Measurements from ENCODE around the gene GANC.

The GANC gene

GRCh38 chr15:42344763-42345162 lies 71.8 kb downstream of the GANC start:
- no peak for DNase-seq (ENCODE audit: low read depth)

GRCh38 chr15:42345504-42345903 lies 72.5 kb downstream of the GANC start:
- DNase-seq (ENCODE audit: low read depth) = no peak

GRCh38 chr15:42348083-42348482 lies 75.1 kb downstream of the GANC start:
- no peak for DNase-seq (ENCODE audit: low read depth)

- DNase-seq (ENCODE audit: low read depth) = no peak
These were observed 76.2 kb downstream of the GANC start for GRCh38 chr15:42349186-42349585.

GRCh38 chr15:42352401-42352800 lies 79.4 kb downstream of the GANC start:
- DNase-seq (ENCODE audit: low read depth) = no peak

GRCh38 chr15:42353061-42353460 lies 80.1 kb downstream of the GANC start:
- no peak for DNase-seq (ENCODE audit: low read depth)

- DNase-seq (ENCODE audit: low read depth) = no peak
These were observed 81.8 kb downstream of the GANC start for GRCh38 chr15:42354824-42355223.

GRCh38 chr15:42355291-42355690 lies 82.3 kb downstream of the GANC start:
- no peak for DNase-seq (ENCODE audit: low read depth)

GRCh38 chr15:42356851-42357250 lies 83.8 kb downstream of the GANC start:
- no peak for DNase-seq (ENCODE audit: low read depth)

GRCh38 chr15:42358141-42358540 lies 85.1 kb downstream of the GANC start:
- DNase-seq (ENCODE audit: low read depth) = no peak

- no peak for DNase-seq (ENCODE audit: low read depth)
These were observed 86.2 kb downstream of the GANC start, which contains the start of gene CAPN3 for GRCh38 chr15:42359249-42359648. CAPN3 (plus strand) TSS chr15:42359501; CDS start chr15:42359806, 305 bp downstream.

- DNase-seq (ENCODE audit: low read depth) = no peak
These were observed 87.0 kb downstream of the GANC start for GRCh38 chr15:42359985-42360384.

- no peak for DNase-seq (ENCODE audit: low read depth)
These were observed 87.6 kb downstream of the GANC start for GRCh38 chr15:42360535-42361112.

GRCh38 chr15:42363487-42363886 lies 90.5 kb downstream of the GANC start:
- DNase-seq (ENCODE audit: low read depth) = no peak

GRCh38 chr15:42363942-42364341 lies 90.9 kb downstream of the GANC start:
- DNase-seq (ENCODE audit: low read depth) = no peak

- no peak for DNase-seq (ENCODE audit: low read depth)
These were observed 91.5 kb downstream of the GANC start for GRCh38 chr15:42364529-42364928.

- DNase-seq (ENCODE audit: low read depth) = no peak
These were observed 93.0 kb downstream of the GANC start for GRCh38 chr15:42365921-42366550.

GRCh38 chr15:42367041-42367440 lies 94.0 kb downstream of the GANC start:
- DNase-seq (ENCODE audit: low read depth) = no peak

GRCh38 chr15:42368096-42368495 lies 95.1 kb downstream of the GANC start:
- DNase-seq (ENCODE audit: low read depth) = no peak

GRCh38 chr15:42371096-42371495 lies 98.1 kb downstream of the GANC start:
- no peak for DNase-seq (ENCODE audit: low read depth)

- DNase-seq (ENCODE audit: low read depth) = no peak
These were observed 100.3 kb downstream of the GANC start for GRCh38 chr15:42373274-42373673.

- no peak for DNase-seq (ENCODE audit: low read depth)
These were observed 100.9 kb downstream of the GANC start for GRCh38 chr15:42373936-42374335.

- DNase-seq (ENCODE audit: low read depth) = no peak
These were observed 101.8 kb downstream of the GANC start for GRCh38 chr15:42374810-42375209.

- no peak for DNase-seq (ENCODE audit: low read depth)
These were observed 102.3 kb downstream of the GANC start for GRCh38 chr15:42375252-42375651.
